Measurements from ENCODE around the gene ITM2C. TPM values are rescaled to one million over a fixed set of nuclear protein-coding genes. Genes with fewer than 3 reads are reported as not detected.

Gene ITM2C
- total RNA-seq, 1 donor from 2014 or later, result 25.3 TPM

DNA sequence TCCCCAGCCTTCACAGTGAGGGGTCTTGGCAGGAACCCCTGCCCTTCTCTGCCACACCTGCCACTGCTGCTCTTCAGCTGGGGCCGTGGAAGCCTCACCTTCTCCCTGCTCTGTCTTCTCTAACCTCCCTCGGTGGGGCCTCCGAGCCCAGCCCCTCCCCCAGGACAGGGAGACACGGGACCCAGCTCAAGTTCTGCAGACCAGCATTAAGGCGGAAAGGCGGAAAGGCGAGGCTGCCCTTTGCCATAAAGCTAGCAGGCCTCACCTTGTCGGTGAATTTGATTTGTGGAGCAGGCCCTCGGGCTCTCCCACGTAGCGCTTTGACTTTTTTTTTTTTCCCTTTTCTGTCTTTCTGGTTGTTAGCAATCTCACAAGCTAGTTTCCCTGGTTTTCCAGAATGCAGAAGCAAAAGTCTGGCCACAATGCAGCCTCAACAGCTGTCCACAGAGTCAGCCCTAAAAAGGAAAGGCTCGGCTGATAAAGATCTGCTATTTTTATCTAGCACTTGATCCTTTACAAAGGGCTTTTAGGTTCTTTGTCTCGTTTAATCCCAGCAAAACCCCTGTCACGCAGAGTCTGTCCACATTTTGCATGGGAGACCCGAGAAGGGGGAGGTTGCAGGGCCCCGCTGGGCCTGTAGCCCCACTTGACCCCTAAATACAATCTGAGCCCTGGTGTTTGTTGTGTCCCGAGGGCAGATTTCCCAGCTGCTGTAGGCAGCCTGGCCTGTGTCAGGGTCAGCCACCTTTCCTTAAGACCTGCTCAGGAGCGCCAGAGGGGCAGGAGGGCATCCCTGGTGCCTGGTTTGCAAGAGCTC is 6.0 kb downstream of the ITM2C start:
- ATAC-seq (ENCODE audit: poor library complexity) (no peak), DNase-seq (peak; percentile 32)
- intact Hi-C loops (cut with DNase I), result no loop called here

DNA sequence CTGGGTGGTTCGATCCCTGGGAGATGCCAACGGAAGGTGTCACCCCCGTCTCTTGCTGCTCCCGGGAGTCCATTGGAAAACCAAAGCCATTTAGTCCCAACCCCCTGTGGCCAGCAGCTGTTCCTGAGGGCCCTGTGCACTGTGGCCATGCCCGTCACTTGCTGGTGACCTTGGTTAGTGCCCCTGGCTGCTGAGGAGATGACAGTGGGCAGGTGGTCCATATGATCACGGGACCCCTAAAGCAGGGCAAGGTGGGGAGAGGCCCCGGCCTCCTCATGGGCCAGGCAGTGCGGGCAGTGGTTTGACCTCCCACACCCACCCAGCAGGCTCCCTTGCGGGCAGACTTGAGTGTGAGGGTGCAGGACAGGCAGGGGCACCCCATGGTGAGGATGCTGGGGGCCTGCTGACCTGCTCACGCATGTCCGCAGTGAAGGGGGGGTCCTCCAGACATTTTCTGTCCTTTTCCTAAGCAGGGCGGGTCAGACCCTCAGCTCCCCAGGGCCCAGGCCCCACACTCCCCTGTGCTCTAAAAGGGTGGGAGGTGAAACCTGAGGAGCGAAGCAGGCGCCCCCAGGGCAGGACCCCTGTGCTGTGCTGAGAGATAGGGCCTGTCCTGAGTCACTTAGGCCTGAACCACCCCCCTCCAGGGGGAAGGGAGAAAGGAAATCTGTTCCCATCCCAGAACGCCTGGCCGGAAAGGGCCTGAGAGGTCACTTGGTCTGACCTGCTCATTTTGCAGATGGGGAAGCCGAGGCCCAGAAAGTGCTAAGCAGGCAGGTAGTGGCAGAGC is 6.8 kb downstream of the ITM2C start:
- ATAC-seq (ENCODE audit: poor library complexity), result no peak
- intact Hi-C loops (cut with DNase I), result no loop called here
- peak; percentile 26 for DNase-seq

DNA sequence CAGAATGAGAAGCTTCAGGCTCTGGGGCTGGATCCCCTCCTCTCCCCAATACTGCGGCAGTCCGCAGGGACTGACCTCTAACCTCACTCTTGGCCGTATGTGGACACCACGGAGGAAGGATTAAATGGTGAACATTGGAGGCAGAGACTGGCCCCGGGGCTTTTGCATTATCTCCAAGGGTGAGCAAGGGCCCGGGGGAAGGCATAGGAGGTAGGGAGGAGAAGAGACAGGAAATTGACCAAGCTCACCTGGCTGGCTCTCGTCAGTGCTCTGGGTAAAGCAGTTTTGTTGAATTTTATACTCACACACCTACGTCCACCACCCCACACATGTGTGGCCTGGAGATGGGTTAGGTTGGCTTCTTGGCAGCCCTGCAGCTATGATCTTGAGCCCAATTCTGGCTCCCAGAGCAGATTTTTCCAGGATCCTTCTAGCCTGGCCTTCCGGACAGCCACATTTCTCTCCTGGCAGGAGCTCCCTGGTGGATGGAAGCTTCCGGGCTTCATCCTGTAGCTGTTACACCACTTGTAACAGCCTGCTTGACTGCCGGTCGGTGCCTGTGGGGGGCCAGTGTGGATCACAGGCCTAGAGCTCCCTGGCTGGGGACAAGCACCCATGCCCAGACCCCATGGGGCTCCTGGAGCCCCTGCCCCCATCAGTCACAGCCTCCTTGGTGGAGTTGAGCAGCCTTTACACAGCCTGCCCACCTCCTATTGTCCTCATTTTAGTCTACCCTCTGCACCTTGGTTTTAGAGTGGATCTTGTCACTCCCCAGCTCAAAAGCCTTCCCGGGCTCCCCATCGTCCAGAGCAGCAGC is 7.6 kb downstream of the ITM2C start:
- intact Hi-C loops (cut with DNase I), result no loop called here
- DNase-seq (peak; percentile 18), ATAC-seq (ENCODE audit: poor library complexity) (no peak)

DNA sequence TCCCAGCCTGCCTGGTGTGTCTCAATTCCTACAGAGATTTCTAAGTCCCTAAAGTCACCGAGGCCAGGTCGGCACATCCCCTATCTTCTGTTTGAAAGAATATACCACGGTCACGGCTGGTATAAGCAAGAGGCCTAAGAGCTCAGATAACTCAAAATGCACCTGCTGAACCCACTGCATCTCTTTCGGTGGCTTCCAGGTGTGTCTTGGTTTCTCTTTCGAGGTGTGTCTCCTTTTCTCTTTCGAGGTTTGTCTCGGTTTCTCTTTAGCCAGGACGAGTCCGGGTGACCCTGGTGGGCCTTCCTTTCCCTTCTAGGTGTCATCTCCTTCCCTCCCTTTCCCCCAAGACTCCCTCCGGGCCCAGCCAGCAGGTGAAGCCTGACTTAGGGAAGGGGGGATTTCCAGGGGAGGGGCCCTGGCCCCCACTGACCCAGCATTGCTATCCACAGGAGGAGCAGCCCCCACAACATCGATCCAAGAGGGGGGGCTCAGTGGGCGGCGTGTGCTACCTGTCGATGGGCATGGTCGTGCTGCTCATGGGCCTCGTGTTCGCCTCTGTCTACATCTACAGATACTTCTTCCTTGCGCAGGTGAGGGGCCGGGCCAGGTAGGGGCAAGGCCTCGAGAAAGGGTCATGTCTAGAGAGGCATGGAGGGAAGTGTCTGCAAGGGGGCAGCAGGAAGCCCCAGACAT is 8.4 kb downstream of the ITM2C start:
- ATAC-seq (ENCODE audit: poor library complexity) (no peak), DNase-seq (peak; percentile 38)
- intact Hi-C loops (cut with DNase I), result no loop called here

DNA sequence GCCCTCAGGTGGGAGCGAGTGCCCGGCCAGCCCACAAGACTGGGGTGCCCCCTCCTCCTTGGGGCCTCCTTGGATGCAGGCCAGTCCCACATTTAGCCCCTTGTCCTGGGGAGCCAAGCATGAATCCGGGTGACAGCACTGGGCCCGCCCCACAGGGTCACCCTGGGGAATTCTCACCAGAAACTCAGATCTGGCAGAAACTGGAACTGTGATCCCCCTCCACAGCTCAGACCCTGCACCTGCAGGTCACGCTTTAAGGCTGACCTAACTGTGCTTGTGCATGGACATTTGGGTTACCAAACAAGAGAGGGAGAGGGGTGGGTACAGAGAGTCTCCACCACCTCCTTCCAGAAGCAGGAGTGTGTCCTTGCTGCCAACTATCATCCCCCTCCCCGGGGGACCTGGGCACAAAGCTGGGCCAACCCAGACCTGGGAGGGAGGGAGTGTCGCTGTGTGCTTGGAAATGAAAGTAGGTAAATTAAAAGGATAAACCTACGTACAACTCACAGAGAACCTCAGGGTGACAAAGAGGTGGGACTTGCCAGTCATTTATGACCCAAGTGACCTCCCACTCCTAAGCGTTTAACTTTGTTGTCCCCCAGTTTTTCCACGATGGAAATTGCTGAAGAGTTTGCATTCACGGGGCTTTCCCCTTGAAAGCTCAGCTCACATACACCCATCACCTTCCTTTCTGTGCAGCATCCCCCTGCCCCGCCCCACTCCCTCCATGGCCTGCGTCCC is 9.1 kb downstream of the ITM2C start:
- DNase-seq, result peak; percentile 26

DNA sequence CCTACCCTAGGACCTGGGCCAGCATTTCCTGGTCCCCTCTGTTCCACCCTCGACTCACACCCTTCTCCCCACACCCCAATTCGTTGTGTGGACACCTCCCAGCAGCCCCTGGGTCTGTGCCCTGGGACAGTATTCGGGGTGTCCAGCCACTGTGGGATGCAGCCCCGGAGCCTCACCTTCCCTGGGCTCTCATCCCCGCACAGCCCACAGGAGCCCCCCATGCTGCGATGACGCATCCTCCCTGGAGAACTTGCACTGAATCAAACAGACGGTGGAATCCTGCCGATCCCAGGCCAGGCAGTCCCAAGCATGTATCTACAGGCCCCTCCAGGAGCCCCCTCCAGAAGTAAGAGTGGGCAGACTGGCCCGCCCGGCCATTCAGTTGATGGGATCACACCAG is 9.7 kb downstream of the ITM2C start:
- intact Hi-C loops (cut with DNase I), result no loop called here
- DNase-seq, result peak; percentile 35
- ATAC-seq (ENCODE audit: poor library complexity), result no peak

More for the DNA sequence above, 9.1 kb downstream of the ITM2C start:
- intact Hi-C loops (cut with DNase I), result no loop called here
- ATAC-seq (ENCODE audit: poor library complexity), result no peak

DNA sequence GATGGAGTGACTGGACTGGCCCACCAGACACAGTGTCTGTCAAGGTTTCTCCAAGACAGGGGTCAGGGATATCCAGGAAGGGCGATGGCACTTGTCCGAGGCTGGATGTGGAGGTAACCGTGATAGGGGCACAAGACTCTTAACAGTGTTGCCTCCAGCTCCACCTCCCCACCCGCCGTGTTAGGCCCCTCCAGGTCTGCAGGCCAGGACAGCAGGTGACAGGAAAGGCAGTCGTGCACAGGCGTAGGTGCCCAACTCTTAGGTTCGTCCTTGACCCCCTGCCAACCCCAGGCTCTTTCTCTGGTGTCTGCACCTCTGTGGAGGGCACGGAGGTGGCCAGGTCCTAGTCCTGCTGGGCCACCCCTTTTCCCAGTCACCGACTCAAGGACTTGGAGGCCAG is 10.1 kb downstream of the ITM2C start:
- intact Hi-C loops (cut with DNase I), result no loop called here
- DNase-seq (peak; percentile 29), ATAC-seq (ENCODE audit: poor library complexity) (no peak)

DNA sequence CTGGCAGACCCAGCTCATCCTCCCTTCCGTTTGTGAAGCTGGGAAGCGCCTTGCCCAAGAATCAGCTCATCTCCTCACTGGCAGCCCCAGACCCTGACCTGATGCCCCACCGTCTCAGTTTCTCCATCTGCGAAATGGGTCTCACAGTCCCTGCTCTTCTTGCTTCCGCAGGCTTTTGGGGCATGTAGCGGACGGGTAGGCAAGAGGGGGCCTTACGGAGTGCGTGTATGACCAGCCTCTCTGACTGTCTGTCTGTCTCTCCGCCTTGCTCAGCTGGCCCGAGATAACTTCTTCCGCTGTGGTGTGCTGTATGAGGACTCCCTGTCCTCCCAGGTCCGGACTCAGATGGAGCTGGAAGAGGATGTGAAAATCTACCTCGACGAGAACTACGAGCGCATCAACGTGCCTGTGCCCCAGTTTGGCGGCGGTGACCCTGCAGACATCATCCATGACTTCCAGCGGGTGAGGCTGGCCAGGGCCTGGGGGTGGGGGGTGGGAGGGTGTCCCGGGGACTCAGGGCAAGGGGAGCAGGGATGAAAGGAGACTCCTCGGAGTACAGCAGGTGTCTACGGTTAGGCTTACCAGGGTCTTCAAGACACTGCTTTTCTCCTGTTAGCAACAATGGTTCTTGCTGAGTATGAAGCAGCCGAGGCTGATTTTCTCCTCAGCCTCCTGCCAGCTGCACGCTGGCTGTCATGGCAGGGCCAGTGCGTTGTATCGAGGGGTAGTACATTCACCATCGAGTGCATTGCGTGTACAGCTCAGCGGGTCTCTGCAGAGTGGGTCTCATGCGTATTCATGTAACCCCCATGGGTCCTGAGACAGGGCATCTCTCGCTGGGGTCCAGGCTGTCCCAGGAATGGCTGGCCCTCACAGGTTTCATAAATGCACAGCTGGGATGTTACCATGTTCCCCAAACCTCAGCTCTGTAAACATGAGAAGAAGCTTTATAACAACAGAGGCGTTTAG is 10.9 kb downstream of the ITM2C start:
- DNase-seq (peak; percentile 20), ATAC-seq (ENCODE audit: poor library complexity) (no peak)
- intact Hi-C loops (cut with DNase I), result no loop called here

DNA sequence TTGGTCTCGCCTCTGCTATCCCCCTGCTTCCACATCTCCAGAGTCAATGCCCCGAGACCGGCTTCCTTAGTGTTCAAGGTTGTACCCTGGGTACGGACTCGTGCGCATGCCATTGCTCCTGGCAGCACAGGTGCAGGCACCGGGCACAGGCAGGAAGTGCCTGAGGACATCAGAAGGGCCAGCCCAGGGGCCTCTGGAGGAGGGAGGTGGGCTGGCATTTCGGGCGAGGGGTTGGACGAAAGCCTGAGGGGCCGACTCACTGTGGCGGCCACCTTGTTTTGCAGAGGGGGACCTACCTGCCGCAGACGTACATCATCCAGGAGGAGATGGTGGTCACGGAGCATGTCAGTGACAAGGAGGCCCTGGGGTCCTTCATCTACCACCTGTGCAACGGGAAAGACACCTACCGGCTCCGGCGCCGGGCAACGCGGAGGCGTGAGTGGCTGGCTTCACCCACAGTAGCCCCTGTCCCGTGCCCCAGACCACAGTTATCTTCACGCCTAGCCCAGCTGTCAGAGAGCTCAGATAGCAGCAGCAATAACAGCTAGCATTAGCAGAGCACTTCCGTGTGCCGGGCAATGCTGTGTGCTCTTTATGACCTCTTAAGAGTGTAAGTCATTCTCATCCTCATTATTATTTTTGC is 12.5 kb downstream of the ITM2C start:
- intact Hi-C loops (cut with DNase I), result no loop called here
- peak; percentile 8 for ATAC-seq (ENCODE audit: poor library complexity)
- DNase-seq, result peak; percentile 37

DNA sequence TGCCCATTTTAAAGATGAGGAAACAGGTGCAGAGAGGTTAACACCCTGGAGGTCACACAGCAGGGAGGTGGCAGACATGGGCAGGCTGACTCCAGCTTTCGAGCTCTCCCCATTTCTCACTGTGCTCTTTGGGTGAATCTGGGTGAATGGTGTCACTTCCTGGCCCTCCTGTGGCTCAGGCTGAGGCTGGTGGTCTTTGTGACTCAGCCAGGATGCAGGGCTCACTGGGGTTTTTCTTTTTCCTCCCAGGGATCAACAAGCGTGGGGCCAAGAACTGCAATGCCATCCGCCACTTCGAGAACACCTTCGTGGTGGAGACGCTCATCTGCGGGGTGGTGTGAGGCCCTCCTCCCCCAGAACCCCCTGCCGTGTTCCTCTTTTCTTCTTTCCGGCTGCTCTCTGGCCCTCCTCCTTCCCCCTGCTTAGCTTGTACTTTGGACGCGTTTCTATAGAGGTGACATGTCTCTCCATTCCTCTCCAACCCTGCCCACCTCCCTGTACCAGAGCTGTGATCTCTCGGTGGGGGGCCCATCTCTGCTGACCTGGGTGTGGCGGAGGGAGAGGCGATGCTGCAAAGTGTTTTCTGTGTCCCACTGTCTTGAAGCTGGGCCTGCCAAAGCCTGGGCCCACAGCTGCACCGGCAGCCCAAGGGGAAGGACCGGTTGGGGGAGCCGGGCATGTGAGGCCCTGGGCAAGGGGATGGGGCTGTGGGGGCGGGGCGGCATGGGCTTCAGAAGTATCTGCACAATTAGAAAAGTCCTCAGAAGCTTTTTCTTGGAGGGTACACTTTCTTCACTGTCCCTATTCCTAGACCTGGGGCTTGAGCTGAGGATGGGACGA is 13.2 kb downstream of the ITM2C start:
- no peak for ATAC-seq (ENCODE audit: poor library complexity)
- peak; percentile 29 for DNase-seq
- intact Hi-C loops (cut with DNase I), result no loop called here

DNA sequence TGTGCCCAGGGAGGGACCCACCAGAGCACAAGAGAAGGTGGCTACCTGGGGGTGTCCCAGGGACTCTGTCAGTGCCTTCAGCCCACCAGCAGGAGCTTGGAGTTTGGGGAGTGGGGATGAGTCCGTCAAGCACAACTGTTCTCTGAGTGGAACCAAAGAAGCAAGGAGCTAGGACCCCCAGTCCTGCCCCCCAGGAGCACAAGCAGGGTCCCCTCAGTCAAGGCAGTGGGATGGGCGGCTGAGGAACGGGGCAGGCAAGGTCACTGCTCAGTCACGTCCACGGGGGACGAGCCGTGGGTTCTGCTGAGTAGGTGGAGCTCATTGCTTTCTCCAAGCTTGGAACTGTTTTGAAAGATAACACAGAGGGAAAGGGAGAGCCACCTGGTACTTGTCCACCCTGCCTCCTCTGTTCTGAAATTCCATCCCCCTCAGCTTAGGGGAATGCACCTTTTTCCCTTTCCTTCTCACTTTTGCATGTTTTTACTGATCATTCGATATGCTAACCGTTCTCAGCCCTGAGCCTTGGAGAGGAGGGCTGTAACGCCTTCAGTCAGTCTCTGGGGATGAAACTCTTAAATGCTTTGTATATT is 14.0 kb downstream of the ITM2C start:
- intact Hi-C loops (cut with DNase I), result no loop called here
- ATAC-seq (ENCODE audit: poor library complexity), result no peak
- DNase-seq, result peak; percentile 25

DNA sequence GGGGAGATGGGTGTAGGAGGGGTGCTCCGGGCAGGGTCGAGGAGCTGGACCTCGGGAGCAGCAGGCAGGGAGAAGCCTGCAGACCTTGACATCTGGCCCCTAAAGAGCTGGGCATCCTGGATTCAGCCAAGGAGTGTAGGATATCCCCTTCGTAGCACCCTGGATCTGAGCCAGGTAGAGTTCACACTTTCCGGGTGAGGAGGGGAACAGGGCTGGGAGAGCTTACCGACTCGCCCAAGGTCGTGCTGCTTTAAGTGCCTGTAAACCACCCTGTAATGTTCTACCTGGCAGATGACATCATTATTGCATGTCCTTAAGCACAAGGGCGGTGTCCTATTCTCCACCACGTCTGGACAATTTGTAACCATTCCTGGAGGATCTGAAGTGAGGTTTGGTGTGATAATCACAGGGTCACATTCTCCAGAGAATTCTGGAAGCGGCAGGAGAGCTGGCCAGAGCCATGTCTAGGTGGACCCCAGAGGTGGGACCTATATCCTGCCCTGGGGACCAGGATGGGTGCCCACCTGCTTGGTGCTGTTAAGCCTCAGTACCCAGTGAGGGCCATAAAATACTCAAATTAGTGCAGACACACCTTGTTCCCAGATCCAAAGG is 14.6 kb downstream of the ITM2C start:
- peak; percentile 32 for DNase-seq
- peak; percentile 43 for ATAC-seq (ENCODE audit: poor library complexity)
- intact Hi-C loops (cut with DNase I), result no loop called here

DNA sequence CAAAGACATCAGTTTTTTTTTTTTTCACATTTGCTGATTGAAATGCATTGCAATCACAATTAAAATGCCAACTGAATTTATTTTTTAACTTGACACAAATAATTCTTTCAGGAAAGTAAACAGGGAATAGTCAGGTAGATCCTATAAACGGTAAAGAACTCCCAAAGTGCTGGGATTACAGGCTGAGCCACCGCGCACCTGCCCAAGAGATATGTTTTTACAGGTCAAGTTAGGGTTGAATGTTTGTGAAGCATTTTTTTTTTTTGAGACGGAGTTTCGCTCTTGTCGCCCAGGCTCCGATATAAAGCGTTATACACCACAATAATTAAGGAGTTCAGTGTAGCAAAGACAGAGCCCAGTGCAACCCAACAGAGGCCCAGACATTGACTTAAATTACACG is 15.1 kb downstream of the ITM2C start:
- intact Hi-C loops (cut with DNase I), result no loop called here
- ATAC-seq (ENCODE audit: poor library complexity) (no peak), DNase-seq (peak; percentile 2)

DNA sequence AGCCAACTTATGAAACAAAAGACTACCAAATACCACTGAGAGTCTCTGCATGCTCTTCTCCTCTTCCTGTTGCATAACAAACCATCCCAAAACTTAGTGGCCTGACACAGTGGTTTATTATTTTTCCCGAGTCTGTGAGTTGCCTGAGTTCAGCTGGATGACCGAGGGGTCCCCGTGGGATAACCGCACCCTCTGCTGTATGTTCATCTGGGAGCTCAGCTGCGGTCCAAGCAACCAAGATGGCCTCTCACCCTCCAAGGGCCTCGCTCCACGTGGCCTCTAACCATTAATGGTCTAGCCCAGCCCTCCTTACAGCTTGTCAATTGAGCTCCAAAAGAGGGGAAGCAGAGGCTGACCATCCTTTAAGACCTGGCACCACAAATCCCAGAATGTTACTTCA is 17.1 kb downstream of the ITM2C start:
- intact Hi-C loops (cut with DNase I), result no loop called here
- peak; percentile 20 for DNase-seq
- ATAC-seq (ENCODE audit: poor library complexity), result no peak
